ENCODE data around the gene MINDY1. TPM values are rescaled to one million over a fixed set of nuclear protein-coding genes. Genes with fewer than 3 reads are reported as not detected.
A peak's percentile ranks its signal among the peaks of the same experiment; 100 is the strongest.

Gene MINDY1
- total and polyA plus RNA-seq, 8 donors, result 9.8 to 60.0 (median 28.5) TPM

DNA sequence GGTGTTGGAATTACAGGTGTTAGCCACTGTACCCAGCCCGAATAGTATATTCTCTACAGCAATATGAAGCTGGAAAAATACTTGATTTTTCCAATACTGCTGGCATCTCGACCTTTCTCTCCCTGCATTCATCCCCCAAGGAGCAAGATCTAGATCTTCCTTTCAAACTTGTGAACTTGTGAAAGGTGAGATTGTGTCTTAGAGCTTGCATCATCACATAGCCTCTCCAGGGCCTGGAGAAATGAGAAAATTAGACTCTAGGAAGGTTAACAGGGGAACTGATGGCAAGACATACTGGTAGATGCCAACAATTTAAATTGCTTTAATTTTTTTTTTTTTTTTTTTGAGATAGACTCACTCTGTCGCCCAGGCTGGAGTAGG lies 3.6 kb upstream of the MINDY1 start:
- Histone ChIP-seq H3K4me1 (peaks cover 41 to 80% (median 64%) of the 10 kb centered on the region in 4 donors), H3K36me3 (no peaks in the 10 kb centered on the region), H3K27me3 (no peaks in the 10 kb centered on the region), H3K9me3 (no peaks in the 10 kb centered on the region), H3K4me3 (no peak overlapping the region), H3K27ac (no peak overlapping the region)
- no peak for DNase-seq
- intact Hi-C loops (cut with DNase I; ENCODE audit: low total_unique reads), result no loop called here
- WGBS, 5 donors, result 84 to 86% (median 84%) methylated on average over 3 of the region's 3 CpGs
- TF ChIP-seq POLR2AphosphoS5 (IDR thresholded peaks at IDR 0.05) (no peak), EP300 (IDR thresholded peaks at IDR 0.05) (no peak), POLR2A (IDR thresholded peaks at IDR 0.05) (no peak)
- TF ChIP-seq, protein P1, sequence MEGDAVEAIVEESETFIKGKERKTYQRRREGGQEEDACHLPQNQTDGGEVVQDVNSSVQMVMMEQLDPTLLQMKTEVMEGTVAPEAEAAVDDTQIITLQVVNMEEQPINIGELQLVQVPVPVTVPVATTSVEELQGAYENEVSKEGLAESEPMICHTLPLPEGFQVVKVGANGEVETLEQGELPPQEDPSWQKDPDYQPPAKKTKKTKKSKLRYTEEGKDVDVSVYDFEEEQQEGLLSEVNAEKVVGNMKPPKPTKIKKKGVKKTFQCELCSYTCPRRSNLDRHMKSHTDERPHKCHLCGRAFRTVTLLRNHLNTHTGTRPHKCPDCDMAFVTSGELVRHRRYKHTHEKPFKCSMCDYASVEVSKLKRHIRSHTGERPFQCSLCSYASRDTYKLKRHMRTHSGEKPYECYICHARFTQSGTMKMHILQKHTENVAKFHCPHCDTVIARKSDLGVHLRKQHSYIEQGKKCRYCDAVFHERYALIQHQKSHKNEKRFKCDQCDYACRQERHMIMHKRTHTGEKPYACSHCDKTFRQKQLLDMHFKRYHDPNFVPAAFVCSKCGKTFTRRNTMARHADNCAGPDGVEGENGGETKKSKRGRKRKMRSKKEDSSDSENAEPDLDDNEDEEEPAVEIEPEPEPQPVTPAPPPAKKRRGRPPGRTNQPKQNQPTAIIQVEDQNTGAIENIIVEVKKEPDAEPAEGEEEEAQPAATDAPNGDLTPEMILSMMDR (IDR thresholded peaks at IDR 0.05), result no peak

DNA sequence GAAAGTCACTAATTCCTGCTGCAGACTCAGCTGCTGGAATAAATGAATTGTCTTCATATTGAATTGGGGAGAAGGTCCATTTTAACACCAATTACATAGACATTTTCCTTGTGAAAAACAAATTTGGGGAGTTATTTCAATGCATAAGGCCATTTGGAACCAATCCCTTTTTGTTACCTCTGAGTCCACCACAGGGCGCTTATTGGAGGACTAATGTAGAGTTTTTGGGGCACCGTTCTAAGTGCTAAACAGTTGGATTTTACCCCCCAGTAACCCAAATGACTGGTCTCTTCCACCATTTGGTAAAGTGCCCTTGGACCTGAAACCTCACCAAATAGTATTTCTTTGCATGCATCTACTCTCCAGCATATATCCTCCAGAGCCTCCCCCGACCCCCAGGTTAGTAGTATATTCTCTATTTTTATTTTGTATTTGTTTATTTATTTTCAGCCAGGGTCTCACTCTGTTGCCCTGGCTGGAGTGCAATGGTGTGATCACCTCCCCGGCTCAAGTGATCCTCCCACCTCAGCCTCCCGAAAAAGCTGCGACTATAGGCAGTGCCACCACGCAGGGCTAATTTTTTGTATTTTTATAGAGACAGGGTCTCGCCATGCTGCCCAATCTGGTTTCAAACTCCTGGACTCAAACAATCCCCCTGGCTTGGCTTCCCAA lies 3.1 kb upstream of the MINDY1 start:
- Histone ChIP-seq H3K27ac (peak overlapping the region in 3 of 5 donors; percentile 89 to 92 (median 90)), H3K9me3 (no peaks in the 10 kb centered on the region), H3K4me1 (peaks cover 41 to 85% (median 69%) of the 10 kb centered on the region in 4 donors), H3K27me3 (no peaks in the 10 kb centered on the region), H3K36me3 (no peaks in the 10 kb centered on the region), H3K4me3 (peak overlapping the region in 2 of 4 donors; percentile 66 to 73)
- intact Hi-C loops (cut with DNase I; ENCODE audit: low total_unique reads), result no loop called here
- 94 to 97% (median 96%) methylated on average over 8 of the region's 8 CpGs for WGBS, 5 donors
- no peak for DNase-seq
- TF ChIP-seq POLR2AphosphoS5 (IDR thresholded peaks at IDR 0.05) (no peak), EP300 (IDR thresholded peaks at IDR 0.05) (no peak), POLR2A (IDR thresholded peaks at IDR 0.05) (no peak)
- TF ChIP-seq, protein P1 (IDR thresholded peaks at IDR 0.05), result no peak

DNA sequence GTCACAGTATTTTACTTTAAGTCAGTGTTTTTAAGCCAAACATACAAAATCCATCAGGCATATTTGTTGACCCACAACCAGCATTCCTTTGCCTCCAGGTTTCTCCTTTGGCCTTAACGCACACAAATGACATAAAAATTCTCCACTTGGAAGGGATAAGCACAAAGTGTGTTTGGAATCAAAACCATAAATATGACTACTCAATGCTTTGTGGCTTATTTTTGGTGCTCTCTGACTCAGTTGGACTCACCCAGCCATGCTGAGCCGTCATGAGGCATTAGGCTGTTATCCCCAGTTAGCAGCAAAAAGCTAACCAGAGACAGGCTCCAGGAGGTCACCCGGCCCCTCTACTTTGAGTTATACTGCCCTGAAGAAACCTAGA lies 2.5 kb upstream of the MINDY1 start:
- Histone ChIP-seq H3K27me3 (no peaks in the 10 kb centered on the region), H3K4me3 (peak overlapping the region; percentile 58 to 73 (median 69)), H3K36me3 (no peaks in the 10 kb centered on the region), H3K9me3 (no peaks in the 10 kb centered on the region), H3K27ac (peak overlapping the region; percentile 87 to 92 (median 89)), H3K4me1 (peaks cover 43 to 87% (median 74%) of the 10 kb centered on the region in 4 donors)
- DNase-seq, result no peak
- TF ChIP-seq POLR2A (IDR thresholded peaks at IDR 0.05) (no peak), EP300 (IDR thresholded peaks at IDR 0.05) (no peak), POLR2AphosphoS5 (IDR thresholded peaks at IDR 0.05) (no peak)
- TF ChIP-seq, protein P1 (IDR thresholded peaks at IDR 0.05), result no peak
- intact Hi-C loops (cut with DNase I; ENCODE audit: low total_unique reads), result no loop called here
- WGBS, 5 donors, result 28 to 40% (median 38%) methylated on average over 3 of the region's 3 CpGs

DNA sequence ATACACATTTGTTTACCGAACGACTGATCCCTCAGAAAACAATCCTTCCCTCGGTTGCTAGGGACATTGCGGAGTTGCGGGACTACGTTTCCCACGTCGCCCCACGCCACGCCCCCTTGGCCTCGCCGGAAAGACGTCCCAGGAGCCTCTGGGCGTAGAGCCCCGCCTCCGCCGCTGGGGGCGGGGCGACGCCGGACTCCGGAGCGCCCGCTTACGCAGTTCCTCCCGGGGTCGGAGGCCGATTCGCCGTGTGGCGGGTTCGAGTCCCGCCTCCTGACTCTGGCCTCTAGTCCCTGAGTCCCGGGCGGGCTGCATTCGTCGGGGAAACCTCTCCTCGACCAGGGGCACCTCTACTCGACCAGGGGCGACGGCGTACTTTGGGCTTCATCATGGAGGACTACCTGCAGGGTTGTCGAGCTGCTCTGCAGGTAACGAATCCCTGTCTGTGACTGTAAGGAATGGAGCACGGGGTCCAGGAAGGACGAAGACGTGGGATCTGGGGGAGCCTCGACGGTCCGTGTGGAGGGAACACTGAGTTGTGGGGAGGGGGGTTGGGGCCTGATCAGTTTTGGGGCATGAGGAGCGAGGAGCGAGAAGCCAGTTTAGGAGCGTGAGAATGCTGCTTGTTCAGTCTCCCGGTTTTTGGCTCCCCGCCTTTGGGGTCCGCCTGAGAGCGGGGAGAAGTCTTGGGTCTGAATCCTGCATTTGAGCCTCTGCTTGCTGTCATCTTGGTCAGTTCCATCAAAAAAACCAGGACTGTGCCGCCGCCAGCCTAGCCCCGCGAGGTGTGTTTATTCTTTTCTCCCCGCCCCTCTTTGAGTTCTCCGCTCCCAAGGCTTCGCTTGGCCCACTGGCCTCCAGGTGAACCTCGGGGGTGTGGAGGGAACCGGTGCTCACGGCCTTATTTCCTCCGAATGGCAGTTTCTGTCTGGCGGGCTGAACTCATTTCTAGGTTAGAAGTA lies 1.8 kb upstream of the MINDY1 start, which contains the start of gene PRUNE1:
Gene PRUNE1 (plus strand): TSS at position 206 of the 962 bp plus-strand sequence. CDS start 184 bp downstream, at position 390.
- H3K27me3 ChIP-seq, result no peaks in the 10 kb centered on the region
- H3K9me3 ChIP-seq, result no peaks in the 10 kb centered on the region
- 0 to 1% (median 0%) methylated on average over 39 to 69 of the region's 69 CpGs for WGBS, 5 donors
- H3K27ac ChIP-seq, result peak within 1 kb of the TSS; percentile 89 to 92 (median 89)
- H3K4me3 ChIP-seq, result peak within 1 kb of the TSS; percentile 58 to 73 (median 69)
- no peaks in the 10 kb centered on the region for H3K36me3 ChIP-seq
- TF ChIP-seq POLR2AphosphoS5 (IDR thresholded peaks at IDR 0.05) (peak; percentile 19 to 80 (median 44)), EP300 (IDR thresholded peaks at IDR 0.05) (no peak)
- TF ChIP-seq, protein P1 (IDR thresholded peaks at IDR 0.05), result peak in 1 of 7 experiments; percentile 37
- intact Hi-C loops (cut with DNase I; ENCODE audit: low total_unique reads), result no loop called here
- DNase-seq, result peak; percentile 97 to 99
- peaks cover 43 to 87% (median 74%) of the 10 kb centered on the region in 4 donors for H3K4me1 ChIP-seq

Data from stomach (tissue), 9 donors.